ENCODE measurements around the gene SLC27A4. TPM values are rescaled to one million over a fixed set of nuclear protein-coding genes. Genes with fewer than 3 reads are reported as not detected.
A peak's percentile ranks its signal among the peaks of the same experiment; 100 is the strongest.

Gene SLC27A4
- total and polyA plus RNA-seq, 4 donors = 6.8 to 29.7 (median 24.2) TPM

- Histone ChIP-seq H3K9me3 (ENCODE audit: control insufficient read depth in 4 of 4, insufficient read depth in 3 of 4, low read length in 3 of 4) (no peaks in the 10 kb centered on the region), H3K27me3 (ENCODE audit: control insufficient read depth in 3 of 3, insufficient read depth in 3 of 3, low read length in 2 of 3) (no peaks in the 10 kb centered on the region), H3K36me3 (ENCODE audit: control insufficient read depth in 4 of 4, insufficient read depth in 4 of 4, low read length in 4 of 4) (peaks cover 5 to 50% (median 6%) of the 10 kb centered on the region in 4 donors), H3K9ac (ENCODE audit: insufficient read depth in 1 of 2, low read length in 2 of 2) (no peak overlapping the region), H3K27ac (ENCODE audit: low read depth in 1 of 2, low read length in 1 of 2) (no peak overlapping the region), H3K4me1 (ENCODE audit: control insufficient read depth in 5 of 5, insufficient read depth in 5 of 5, low read length in 5 of 5) (peaks cover 0 to 23% (median 12%) of the 10 kb centered on the region in 5 donors), H3K4me3 (no peak overlapping the region)
- no peak for TF ChIP-seq CTCF (IDR thresholded peaks at IDR 0.05; ENCODE audit: control extremely low read depth, extremely low read depth)
- 85 to 89% methylated on average over 9 of the region's 9 CpGs for WGBS, 2 donors
- ATAC-seq (ENCODE audit: insufficient read depth, low FRiP score) (no peak), DNase-seq (peak in 2 of 3 donors; percentile 57 to 62)
Measured at GRCh38 chr9:128383007-128383753, 42.9 kb downstream of the SLC27A4 start.

GRCh38 chr9:128383791-128384190, 43.5 kb downstream of the SLC27A4 start:
- no peak overlapping the region for H3K27ac ChIP-seq (ENCODE audit: low read depth in 1 of 2, low read length in 1 of 2)
- no peak overlapping the region for H3K9ac ChIP-seq (ENCODE audit: insufficient read depth in 1 of 2, low read length in 2 of 2)
- TF ChIP-seq CTCF (IDR thresholded peaks at IDR 0.05; ENCODE audit: control extremely low read depth, extremely low read depth) = no peak
- 86 to 94% methylated on average over 8 of the region's 8 CpGs for WGBS, 2 donors
- H3K27me3 ChIP-seq (ENCODE audit: control insufficient read depth in 3 of 3, insufficient read depth in 3 of 3, low read length in 2 of 3) = no peaks in the 10 kb centered on the region
- peaks cover 0 to 23% (median 12%) of the 10 kb centered on the region in 5 donors for H3K4me1 ChIP-seq (ENCODE audit: control insufficient read depth in 5 of 5, insufficient read depth in 5 of 5, low read length in 5 of 5)
- H3K36me3 ChIP-seq (ENCODE audit: control insufficient read depth in 4 of 4, insufficient read depth in 4 of 4, low read length in 4 of 4) = peaks cover 11 to 54% (median 11%) of the 10 kb centered on the region in 4 donors
- H3K9me3 ChIP-seq (ENCODE audit: control insufficient read depth in 4 of 4, insufficient read depth in 3 of 4, low read length in 3 of 4) = no peaks in the 10 kb centered on the region
- ATAC-seq (ENCODE audit: insufficient read depth, low FRiP score) (no peak), DNase-seq (no peak)
- no peak overlapping the region for H3K4me3 ChIP-seq

GRCh38 chr9:128384801-128385495, 44.6 kb downstream of the SLC27A4 start:
- no peak overlapping the region for H3K27ac ChIP-seq (ENCODE audit: low read depth in 1 of 2, low read length in 1 of 2)
- DNase-seq = no peak
- no peak for TF ChIP-seq CTCF (IDR thresholded peaks at IDR 0.05; ENCODE audit: control extremely low read depth, extremely low read depth)
- H3K4me1 ChIP-seq (ENCODE audit: control insufficient read depth in 5 of 5, insufficient read depth in 5 of 5, low read length in 5 of 5) = peaks cover 0 to 23% (median 12%) of the 10 kb centered on the region in 5 donors
- no peak overlapping the region for H3K4me3 ChIP-seq
- peaks cover 15 to 64% (median 17%) of the 10 kb centered on the region in 4 donors for H3K36me3 ChIP-seq (ENCODE audit: control insufficient read depth in 4 of 4, insufficient read depth in 4 of 4, low read length in 4 of 4)
- no peak overlapping the region for H3K9ac ChIP-seq (ENCODE audit: insufficient read depth in 1 of 2, low read length in 2 of 2)
- H3K9me3 ChIP-seq (ENCODE audit: control insufficient read depth in 4 of 4, insufficient read depth in 3 of 4, low read length in 3 of 4) = no peaks in the 10 kb centered on the region
- ATAC-seq (ENCODE audit: insufficient read depth, low FRiP score) = no peak
- no peaks in the 10 kb centered on the region for H3K27me3 ChIP-seq (ENCODE audit: control insufficient read depth in 3 of 3, insufficient read depth in 3 of 3, low read length in 2 of 3)
- WGBS, 2 donors = 91 to 94% methylated on average over 7 of the region's 7 CpGs

All from lung (tissue), 12 donors.